ENCODE data around the gene INPP4B.

Gene INPP4B

GRCh38 chr4:142700531-142700930 lies 145.6 kb downstream of the INPP4B start:
- TF ChIP-seq CTCF (IDR thresholded peaks at IDR 0.05; ENCODE audit: low read depth, low read length), result no peak
- no peak for TF ChIP-seq EZH2phosphoT487 (IDR thresholded peaks at IDR 0.05; ENCODE audit: low read depth)
- Histone ChIP-seq H2AFZ (ENCODE audit: low read depth, low read length) (no peak overlapping the region), H3K27ac (ENCODE audit: low read length) (no peak overlapping the region), H3K27me3 (ENCODE audit: low read depth, low read length) (no peaks in the 10 kb centered on the region), H3K79me2 (ENCODE audit: low read length) (no peaks in the 10 kb centered on the region), H3K4me3 (ENCODE audit: low read length) (no peak overlapping the region), H3K9ac (ENCODE audit: low read length) (no peak overlapping the region), H3K4me1 (ENCODE audit: low read length) (no peaks in the 10 kb centered on the region), H3K4me2 (ENCODE audit: low read length) (no peak overlapping the region), H4K20me1 (ENCODE audit: insufficient read depth, low read length) (no peaks in the 10 kb centered on the region), H3K9me3 (ENCODE audit: insufficient read depth, low read length) (no peaks in the 10 kb centered on the region), H3K36me3 (replicated peaks; ENCODE audit: low read depth, low read length) (no peaks in the 10 kb centered on the region)

DNA sequence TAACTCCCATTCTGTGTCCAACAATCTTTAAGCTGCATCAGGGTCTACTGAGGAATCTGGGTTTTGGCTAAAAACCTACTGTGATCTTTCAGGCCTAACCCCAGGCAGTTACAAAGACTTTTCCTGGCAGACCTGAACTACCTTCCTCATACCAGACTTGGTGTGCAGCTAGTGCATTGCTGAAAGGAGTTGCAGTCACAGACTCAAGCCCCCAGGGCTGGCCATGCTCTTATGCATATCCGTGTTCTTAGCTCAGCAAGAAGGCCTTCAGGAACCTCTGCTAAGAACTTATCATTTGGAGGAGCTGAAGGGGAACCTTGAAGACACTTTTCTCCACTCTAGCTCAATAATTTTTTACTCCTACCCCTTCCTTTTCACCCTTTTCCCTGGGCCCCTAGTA lies 147.5 kb downstream of the INPP4B start:
- Histone ChIP-seq H3K9me3 (ENCODE audit: insufficient read depth, low read length) (no peaks in the 10 kb centered on the region), H4K20me1 (ENCODE audit: insufficient read depth, low read length) (no peaks in the 10 kb centered on the region), H3K79me2 (ENCODE audit: low read length) (no peaks in the 10 kb centered on the region), H3K4me3 (ENCODE audit: low read length) (no peak overlapping the region), H3K9ac (ENCODE audit: low read length) (no peak overlapping the region), H3K4me2 (ENCODE audit: low read length) (no peak overlapping the region), H3K27me3 (ENCODE audit: low read depth, low read length) (no peaks in the 10 kb centered on the region), H2AFZ (ENCODE audit: low read depth, low read length) (no peak overlapping the region), H3K4me1 (ENCODE audit: low read length) (no peaks in the 10 kb centered on the region), H3K36me3 (replicated peaks; ENCODE audit: low read depth, low read length) (no peaks in the 10 kb centered on the region), H3K27ac (ENCODE audit: low read length) (no peak overlapping the region)
- TF ChIP-seq EZH2phosphoT487 (IDR thresholded peaks at IDR 0.05; ENCODE audit: low read depth) (no peak), CTCF (IDR thresholded peaks at IDR 0.05; ENCODE audit: low read depth, low read length) (no peak)

GRCh38 chr4:142697928-142698327 lies 148.2 kb downstream of the INPP4B start:
- H3K4me2 ChIP-seq (ENCODE audit: low read length), result no peak overlapping the region
- H3K27ac ChIP-seq (ENCODE audit: low read length), result no peak overlapping the region
- H3K9ac ChIP-seq (ENCODE audit: low read length), result no peak overlapping the region
- TF ChIP-seq CTCF (IDR thresholded peaks at IDR 0.05; ENCODE audit: low read depth, low read length) (no peak), EZH2phosphoT487 (IDR thresholded peaks at IDR 0.05; ENCODE audit: low read depth) (no peak)
- no peak overlapping the region for H3K4me3 ChIP-seq (ENCODE audit: low read length)
- H3K9me3 ChIP-seq (ENCODE audit: insufficient read depth, low read length), result no peaks in the 10 kb centered on the region
- no peaks in the 10 kb centered on the region for H3K79me2 ChIP-seq (ENCODE audit: low read length)
- no peaks in the 10 kb centered on the region for H3K27me3 ChIP-seq (ENCODE audit: low read depth, low read length)
- H4K20me1 ChIP-seq (ENCODE audit: insufficient read depth, low read length), result no peaks in the 10 kb centered on the region
- H2AFZ ChIP-seq (ENCODE audit: low read depth, low read length), result no peak overlapping the region
- no peaks in the 10 kb centered on the region for H3K4me1 ChIP-seq (ENCODE audit: low read length)
- no peaks in the 10 kb centered on the region for H3K36me3 ChIP-seq (replicated peaks; ENCODE audit: low read depth, low read length)

GRCh38 chr4:142697320-142697719 lies 148.8 kb downstream of the INPP4B start:
- Histone ChIP-seq H3K27me3 (ENCODE audit: low read depth, low read length) (no peaks in the 10 kb centered on the region), H3K9me3 (ENCODE audit: insufficient read depth, low read length) (no peaks in the 10 kb centered on the region), H2AFZ (ENCODE audit: low read depth, low read length) (no peak overlapping the region), H3K4me1 (ENCODE audit: low read length) (no peaks in the 10 kb centered on the region), H3K79me2 (ENCODE audit: low read length) (no peaks in the 10 kb centered on the region), H4K20me1 (ENCODE audit: insufficient read depth, low read length) (no peaks in the 10 kb centered on the region), H3K4me2 (ENCODE audit: low read length) (no peak overlapping the region), H3K27ac (ENCODE audit: low read length) (no peak overlapping the region), H3K36me3 (replicated peaks; ENCODE audit: low read depth, low read length) (no peaks in the 10 kb centered on the region), H3K4me3 (ENCODE audit: low read length) (no peak overlapping the region), H3K9ac (ENCODE audit: low read length) (no peak overlapping the region)
- TF ChIP-seq CTCF (IDR thresholded peaks at IDR 0.05; ENCODE audit: low read depth, low read length) (no peak), EZH2phosphoT487 (IDR thresholded peaks at IDR 0.05; ENCODE audit: low read depth) (no peak)
